WTC11 (cell line): ENCODE measurements around the gene LSM4.

Experiments
- ATF2 ChIP-seq: sonication (generic); formaldehyde crosslinking; IDR thresholded peaks from 2 replicates; pipeline ENCODE4 v1.8.1; 2022; ENCODE audit warnings: low read depth, missing genetic modification reagents, borderline replicate concordance
- CTCF ChIP-seq: fragments of 200-600 bp; IDR thresholded peaks from 2 replicates; pipeline ENCODE4 v1.8.0; 2022; ENCODE audit warnings: antibody characterized with exemption
- ZBTB43 ChIP-seq: sonication (generic); formaldehyde crosslinking; IDR thresholded peaks from 2 replicates; pipeline ENCODE4 v1.8.1; 2023; ENCODE audit warnings: mild to moderate bottlenecking, missing genetic modification reagents
- ZNF263 ChIP-seq: sonication (generic); formaldehyde crosslinking; IDR thresholded peaks from 2 replicates; pipeline ENCODE4 v1.8.1; 2022; ENCODE audit warnings: low read depth, mild to moderate bottlenecking, moderate library complexity, missing genetic modification reagents
- ZNF512 ChIP-seq: sonication (generic); formaldehyde crosslinking; IDR thresholded peaks from 2 replicates; pipeline ENCODE4 v1.8.1; 2022; ENCODE audit warnings: missing genetic modification reagents, borderline replicate concordance

- TF ChIP-seq ZBTB43 (CRISPR knock-in tag), result no peak
- no peak for TF ChIP-seq ZNF512 (CRISPR knock-in tag)
- no peak for TF ChIP-seq CTCF
- TF ChIP-seq ATF2 (CRISPR knock-in tag), result no peak
- no peak for TF ChIP-seq ZNF263 (CRISPR knock-in tag)
Observed at GRCh38 chr19:18362934-18363542, 40.2 kb upstream of the LSM4 start.
